Stromal cell of bone marrow (primary cell): Measurements from ENCODE around the gene TXNL4A.

ENCODE experiments used
- DNase-seq: peaks from one replicate; pipeline ENCODE4 v3.0.0-alpha.2; 2012; ENCODE audit warnings: low read depth

The TXNL4A gene

GRCh38 chr18:79935098-79935480 lies 53.3 kb downstream of the TXNL4A start:
- no peak for DNase-seq

GRCh38 chr18:79934311-79935097 lies 53.9 kb downstream of the TXNL4A start:
- DNase-seq = no peak

GRCh38 chr18:79933765-79934164 lies 54.6 kb downstream of the TXNL4A start:
- DNase-seq = no peak

GRCh38 chr18:79932907-79933306 lies 55.5 kb downstream of the TXNL4A start:
- DNase-seq = no peak

GRCh38 chr18:79931475-79931874 lies 56.9 kb downstream of the TXNL4A start:
- DNase-seq = no peak

- no peak for DNase-seq
Observed at GRCh38 chr18:79930020-79930642, 58.2 kb downstream of the TXNL4A start.

GRCh38 chr18:79928563-79928960 lies 59.8 kb downstream of the TXNL4A start:
- no peak for DNase-seq

GRCh38 chr18:79927607-79928562 lies 60.5 kb downstream of the TXNL4A start:
- DNase-seq = no peak

GRCh38 chr18:79926715-79927606 lies 61.4 kb downstream of the TXNL4A start:
- DNase-seq = no peak

GRCh38 chr18:79926306-79926705 lies 62.1 kb downstream of the TXNL4A start:
- no peak for DNase-seq

GRCh38 chr18:79924814-79925731 lies 63.3 kb downstream of the TXNL4A start:
- DNase-seq = no peak

- DNase-seq = no peak
Observed at GRCh38 chr18:79923896-79924585, 64.3 kb downstream of the TXNL4A start.

GRCh38 chr18:79922971-79923411 lies 65.4 kb downstream of the TXNL4A start:
- no peak for DNase-seq

GRCh38 chr18:79921984-79922965 lies 66.1 kb downstream of the TXNL4A start:
- no peak for DNase-seq
